Right lobe of liver (tissue), 4 donors: ENCODE data around the gene BNIP2.
A peak's percentile ranks its signal among the peaks of the same experiment; 100 is the strongest.

Experiments used
- CTCF ChIP-seq, 4 donors: fragments of 200-600 bp in 3 of 4; fragments of 450-650 bp in 1 of 4; IDR thresholded peaks; one replicate each; pipeline versions ENCODE4 v1.5.1 to v1.8.0; 2016 to 2022; ENCODE audit warnings: antibody characterized with exemption in 4 of 4, mild to moderate bottlenecking in 2 of 4
- POLR2A ChIP-seq: fragments of 450-650 bp; IDR thresholded peaks from one replicate; pipeline ENCODE4 v1.6.1; 2017; ENCODE audit warnings: antibody characterized with exemption, mild to moderate bottlenecking
- donor health status: DM: no; HTN: no; CAD: no.
- donor health status: DM: no; HTN: no; CAD: no.
- donor health status: DM: no; HTN: yes; CAD: no.

GRCh38 chr15:59688782-59689625 is at the start of gene BNIP2:
- TF ChIP-seq CTCF (IDR thresholded peaks at IDR 0.05) = no peak
- TF ChIP-seq POLR2A = peak; percentile 98
